Activated CD8-positive, alpha-beta T cell treated with anti-CD3 and anti-CD28 coated beads for 36 hours (primary cell): ENCODE results near the gene A2M. TPM values are rescaled to one million over a fixed set of nuclear protein-coding genes. Genes with fewer than 3 reads are reported as not detected.

Experiments used
- ATAC-seq: fragments of 200-7000 bp; cut with Tn5 transposase; one replicate; pipeline ENCODE4 v1.10.0; 2021; ENCODE audit warnings: mild to moderate bottlenecking, moderate library complexity
- CTCF ChIA-PET: fragments of 350-600 bp; sonication (Branson Sonifier 250); formaldehyde crosslinking; loops from one replicate; lab custom pipeline; 2021; ENCODE audit warnings: antibody characterized with exemption; lab: Charles Lee
- POLR2A ChIA-PET: fragments of 350-600 bp; sonication (Branson Sonifier 250); formaldehyde crosslinking; loops from one replicate; lab custom pipeline; 2021; ENCODE audit warnings: antibody characterized with exemption; lab: Charles Lee
- DNase-seq: peaks from one replicate; pipeline ENCODE4 v3.0.0-alpha.2; 2020
- H3K27ac Mint-ChIP-seq: one replicate; pipeline ENCODE4 v1.8.0; 2021; ENCODE audit warnings: mild to moderate bottlenecking, mixed read lengths
- H3K27me3 Mint-ChIP-seq: one replicate; pipeline ENCODE4 v1.8.0; 2021; ENCODE audit warnings: mixed read lengths
- H3K36me3 Mint-ChIP-seq: one replicate; pipeline ENCODE4 v1.8.0; 2021; ENCODE audit warnings: low read depth, mixed read lengths
- H3K4me1 Mint-ChIP-seq: one replicate; pipeline ENCODE4 v1.8.0; 2021; ENCODE audit warnings: low read depth, mixed read lengths
- H3K4me3 Mint-ChIP-seq: one replicate; pipeline ENCODE4 v1.8.0; 2021; ENCODE audit warnings: mild to moderate bottlenecking, moderate library complexity, mixed read lengths
- H3K9me3 Mint-ChIP-seq: one replicate; pipeline ENCODE4 v1.8.0; 2021; ENCODE audit warnings: mixed read lengths
- intact Hi-C: fragments of 100-400 bp; cut with micrococcal nuclease; formaldehyde crosslinking; loops from one replicate; pipeline ENCODE4 v1.10.0; 2022
- total RNA-seq, 2 experiments: library from RNA; stranded (reverse); gene quantifications; one replicate each; pipeline ENCODE4 v1.2.3, GENCODE V29; 2021
- TF ChIP-seq, protein P1 (sequence below): fragments of 200-600 bp; IDR thresholded peaks from one replicate; pipeline ENCODE4 v1.8.0; 2022; ENCODE audit warnings: antibody characterized with exemption, mild to moderate bottlenecking

A2M gene
- total RNA-seq, 2 experiments from 2014 or later = not detected

DNA sequence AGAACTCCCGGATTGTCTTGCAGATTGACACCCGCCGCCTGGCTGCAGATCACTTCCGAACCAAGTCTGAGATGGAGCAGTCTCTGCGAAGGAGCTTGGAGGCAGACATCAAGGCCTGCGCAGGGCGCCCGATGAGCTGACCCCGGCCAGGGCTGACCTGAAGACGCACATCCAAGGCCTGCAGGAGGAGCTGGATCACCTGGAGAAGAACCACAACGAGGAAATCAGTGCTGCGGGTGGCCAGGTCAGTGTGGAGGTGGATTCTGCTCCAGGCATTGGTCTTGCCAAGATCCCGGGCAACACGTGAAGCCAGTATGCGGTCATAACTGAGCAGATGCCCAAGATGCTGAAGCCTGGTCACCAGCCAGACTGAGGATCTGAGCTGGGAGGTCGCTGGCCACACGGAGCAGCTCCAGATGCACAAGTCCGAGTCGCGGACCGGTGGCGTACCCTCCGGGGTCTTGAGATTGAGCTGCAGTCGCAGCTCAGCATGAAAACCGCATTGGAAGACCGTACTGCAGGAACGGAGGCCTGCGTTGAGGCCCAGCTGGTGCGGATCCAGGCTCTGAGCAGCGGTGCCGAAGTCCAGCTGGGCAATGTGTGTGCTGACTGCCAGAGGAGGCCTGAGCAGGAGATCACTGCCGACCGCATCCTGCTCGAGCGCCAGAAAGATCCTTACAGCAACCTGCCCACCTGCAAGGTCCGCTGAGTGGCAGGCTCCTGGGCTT is 12.4 kb upstream of the A2M start:
- H3K4me3 Mint-ChIP-seq = no peak overlapping the region
- no peaks in the 10 kb centered on the region for H3K36me3 Mint-ChIP-seq
- TF ChIP-seq, protein P1, sequence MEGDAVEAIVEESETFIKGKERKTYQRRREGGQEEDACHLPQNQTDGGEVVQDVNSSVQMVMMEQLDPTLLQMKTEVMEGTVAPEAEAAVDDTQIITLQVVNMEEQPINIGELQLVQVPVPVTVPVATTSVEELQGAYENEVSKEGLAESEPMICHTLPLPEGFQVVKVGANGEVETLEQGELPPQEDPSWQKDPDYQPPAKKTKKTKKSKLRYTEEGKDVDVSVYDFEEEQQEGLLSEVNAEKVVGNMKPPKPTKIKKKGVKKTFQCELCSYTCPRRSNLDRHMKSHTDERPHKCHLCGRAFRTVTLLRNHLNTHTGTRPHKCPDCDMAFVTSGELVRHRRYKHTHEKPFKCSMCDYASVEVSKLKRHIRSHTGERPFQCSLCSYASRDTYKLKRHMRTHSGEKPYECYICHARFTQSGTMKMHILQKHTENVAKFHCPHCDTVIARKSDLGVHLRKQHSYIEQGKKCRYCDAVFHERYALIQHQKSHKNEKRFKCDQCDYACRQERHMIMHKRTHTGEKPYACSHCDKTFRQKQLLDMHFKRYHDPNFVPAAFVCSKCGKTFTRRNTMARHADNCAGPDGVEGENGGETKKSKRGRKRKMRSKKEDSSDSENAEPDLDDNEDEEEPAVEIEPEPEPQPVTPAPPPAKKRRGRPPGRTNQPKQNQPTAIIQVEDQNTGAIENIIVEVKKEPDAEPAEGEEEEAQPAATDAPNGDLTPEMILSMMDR = no peak
- H3K4me1 Mint-ChIP-seq = no peaks in the 10 kb centered on the region
- no peaks in the 10 kb centered on the region for H3K9me3 Mint-ChIP-seq
- ChIA-PET POLR2A (no interaction called here), CTCF (interaction anchor here (1.2 kb wide), 1 partner anchor 78 kb away, joined by 4 read pairs; no protein-coding TSS in a partner anchor)
- intact Hi-C loops = no loop called here
- DNase-seq = no peak
- no peaks in the 10 kb centered on the region for H3K27me3 Mint-ChIP-seq
- ATAC-seq = no peak
- no peak overlapping the region for H3K27ac Mint-ChIP-seq

DNA sequence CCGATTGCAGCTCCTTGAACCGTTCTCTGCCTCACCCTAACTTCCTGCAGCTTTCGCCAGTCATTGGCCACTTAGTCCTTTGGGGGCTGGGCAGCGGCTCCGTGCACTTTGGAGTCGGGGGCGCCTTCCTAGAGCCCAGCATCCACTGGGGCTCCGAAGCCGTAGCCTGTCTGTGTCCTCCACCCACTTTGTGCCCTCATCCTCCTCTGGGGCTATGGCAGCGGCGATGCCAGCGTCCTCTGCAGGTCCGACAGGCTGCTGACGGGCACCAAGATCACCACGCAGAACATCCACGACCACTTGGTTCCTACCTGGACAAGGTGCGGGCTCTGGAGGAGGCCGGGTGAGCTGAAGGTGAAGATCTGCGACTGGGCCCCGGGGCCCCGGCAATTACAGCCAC is 11.8 kb upstream of the A2M start:
- TF ChIP-seq, protein P1 = no peak
- no peak for ATAC-seq
- no peaks in the 10 kb centered on the region for H3K27me3 Mint-ChIP-seq
- ChIA-PET CTCF (interaction anchor here (1.2 kb wide), 2 partner anchors 8 to 78 kb away, joined by 4 to 6 read pairs; no protein-coding TSS in a partner anchor), POLR2A (no interaction called here)
- DNase-seq = no peak
- no peaks in the 10 kb centered on the region for H3K36me3 Mint-ChIP-seq
- H3K4me3 Mint-ChIP-seq = no peak overlapping the region
- H3K4me1 Mint-ChIP-seq = no peaks in the 10 kb centered on the region
- intact Hi-C loops = no loop called here
- no peak overlapping the region for H3K27ac Mint-ChIP-seq
- H3K9me3 Mint-ChIP-seq = no peaks in the 10 kb centered on the region

DNA sequence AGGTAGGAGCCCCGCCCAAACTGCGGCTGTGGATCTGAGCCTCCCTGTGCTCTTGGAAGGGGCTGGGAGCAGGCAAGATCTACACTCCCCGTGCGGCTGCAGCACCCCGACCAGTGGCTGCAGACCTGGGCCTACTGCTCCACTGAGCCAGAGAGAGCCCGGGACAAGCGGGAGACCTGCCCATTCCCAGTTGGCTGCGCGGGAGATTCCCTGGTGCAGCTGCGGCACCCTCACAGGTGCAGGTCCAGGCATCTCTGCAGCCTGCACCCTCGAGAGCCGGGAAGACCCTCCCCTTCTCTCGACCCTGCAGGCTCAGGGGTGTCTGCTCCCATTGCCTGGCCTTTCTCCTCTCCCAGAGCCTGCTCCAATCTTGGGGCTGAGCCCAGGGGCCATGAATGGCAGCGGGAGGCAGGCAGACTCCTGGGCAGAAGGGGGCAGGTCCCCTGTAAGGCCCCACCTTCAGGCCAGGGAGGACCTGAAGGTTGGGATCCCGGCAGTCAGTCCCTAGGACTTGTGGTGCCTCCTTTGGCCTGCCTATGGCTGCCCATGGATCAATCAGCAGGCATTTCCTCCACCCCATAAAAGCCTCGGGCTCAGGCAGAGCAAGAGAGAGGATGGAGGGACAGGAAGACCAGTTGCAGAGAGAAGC is 8.8 kb upstream of the A2M start:
- intact Hi-C loops = no loop called here
- Mint-ChIP-seq H3K4me3 (no peak overlapping the region), H3K36me3 (no peaks in the 10 kb centered on the region), H3K27ac (no peak overlapping the region), H3K4me1 (no peaks in the 10 kb centered on the region), H3K9me3 (no peaks in the 10 kb centered on the region), H3K27me3 (no peaks in the 10 kb centered on the region)
- TF ChIP-seq, protein P1 = no peak
- CTCF ChIA-PET = interaction anchor here (0.7 to 0.9 kb wide), 2 partner anchors 35 to 413 kb away, joined by 3 to 4 read pairs; no protein-coding TSS in a partner anchor
- no peak for ATAC-seq
- no peak for DNase-seq
- POLR2A ChIA-PET = no interaction called here

DNA sequence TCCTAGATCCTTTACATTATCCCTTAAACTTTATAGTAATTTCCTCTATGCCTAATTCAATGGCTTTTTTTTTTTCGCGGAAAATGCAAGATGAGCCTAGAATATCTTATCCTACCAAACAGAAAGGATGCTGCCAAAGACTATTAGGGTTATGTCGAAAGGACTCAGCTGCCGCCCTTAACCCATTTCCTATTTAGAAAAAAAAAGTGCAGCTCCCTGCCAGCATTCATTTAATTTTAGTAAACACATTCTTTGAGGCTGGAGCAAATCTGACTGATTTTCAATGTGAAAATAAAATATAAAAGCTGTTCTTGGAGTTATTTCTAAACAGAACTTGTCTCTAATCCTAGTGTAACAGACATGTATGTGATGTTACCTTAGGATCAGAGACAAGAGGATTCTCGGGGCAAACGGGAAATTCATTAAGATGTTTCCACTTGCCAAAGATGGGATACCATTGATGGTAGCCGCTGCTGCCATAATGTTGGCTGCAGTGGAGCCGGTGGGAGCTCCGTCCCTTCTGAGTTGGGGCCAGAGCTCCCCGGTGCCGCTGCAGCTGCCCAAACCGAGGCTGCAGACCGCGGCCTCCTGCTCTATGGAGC is 8.2 kb upstream of the A2M start:
- ChIA-PET CTCF (interaction anchor here (0.9 kb wide), 1 partner anchor 26 kb away, joined by 3 read pairs; no protein-coding TSS in a partner anchor), POLR2A (no interaction called here)
- Mint-ChIP-seq H3K4me3 (no peak overlapping the region), H3K4me1 (no peaks in the 10 kb centered on the region), H3K9me3 (no peaks in the 10 kb centered on the region), H3K36me3 (no peaks in the 10 kb centered on the region), H3K27me3 (no peaks in the 10 kb centered on the region), H3K27ac (no peak overlapping the region)
- ATAC-seq (no peak), DNase-seq (no peak)
- intact Hi-C loops = no loop called here
- TF ChIP-seq, protein P1 = no peak
